Brain microvascular endothelial cell (primary cell): ENCODE results near the gene WNT4.

Experiments used
- DNase-seq: peaks from one replicate; pipeline ENCODE4 v3.0.0-alpha.2; 2020
- H3K27ac ChIP-seq: fragments of 250-450 bp; sonication (Bioruptor Pico); 2 replicates; pipeline ENCODE4 v1.5.1; 2020; ENCODE audit warnings: mild to moderate bottlenecking, moderate library complexity
- H3K27me3 ChIP-seq: fragments of 250-450 bp; sonication (Bioruptor Pico); replicated peaks from 2 replicates; pipeline ENCODE4 v1.5.1; 2020; ENCODE audit warnings: mild to moderate bottlenecking
- H3K36me3 ChIP-seq: fragments of 250-450 bp; sonication (Bioruptor Pico); replicated peaks from 2 replicates; pipeline ENCODE4 v1.5.1; 2020; ENCODE audit warnings: mild to moderate bottlenecking
- H3K4me3 ChIP-seq: 2 replicates; pipeline ENCODE4 v1.5.1; 2011; ENCODE audit warnings: low read depth, mild to moderate bottlenecking, control low read depth, low read length, moderate library complexity
- CTCF ChIP-seq: IDR thresholded peaks from 2 replicates; pipeline ENCODE4 v1.5.1; 2011; ENCODE audit warnings: low read depth, mild to moderate bottlenecking, moderate library complexity, low read length, control low read depth, inconsistent platforms; ENCODE audit errors: missing control alignments
- in situ Hi-C: cut with HindIII; loops from 2 replicates; pipeline ENCODE4 v1.10.0; 2017; ENCODE audit warnings: low sequenced_read_pairs, low pct_ligation_motif_present

WNT4 gene

GRCh38 chr1:22163137-22163536 is 20.2 kb upstream of the WNT4 start:
- no peak overlapping the region for H3K27ac ChIP-seq
- H3K27me3 ChIP-seq: no peaks in the 10 kb centered on the region
- TF ChIP-seq CTCF: no peak
- no peaks in the 10 kb centered on the region for H3K36me3 ChIP-seq
- in situ Hi-C loops: no loop called here
- no peak for DNase-seq
- no peak overlapping the region for H3K4me3 ChIP-seq

- Histone ChIP-seq H3K27ac (no peak overlapping the region), H3K27me3 (no peaks in the 10 kb centered on the region), H3K4me3 (no peak overlapping the region), H3K36me3 (no peaks in the 10 kb centered on the region)
- in situ Hi-C loops: no loop called here
- DNase-seq: no peak
- TF ChIP-seq CTCF: no peak
Measured at GRCh38 chr1:22159891-22160290, 17.0 kb upstream of the WNT4 start.

GRCh38 chr1:22158654-22159053 is 15.8 kb upstream of the WNT4 start:
- no peak overlapping the region for H3K4me3 ChIP-seq
- H3K27ac ChIP-seq: no peak overlapping the region
- TF ChIP-seq CTCF: no peak
- no peaks in the 10 kb centered on the region for H3K36me3 ChIP-seq
- in situ Hi-C loops: no loop called here
- no peak for DNase-seq
- H3K27me3 ChIP-seq: peaks cover 6% of the 10 kb centered on the region

- TF ChIP-seq CTCF: no peak
- peaks cover 11% of the 10 kb centered on the region for H3K27me3 ChIP-seq
- no peak for DNase-seq
- no peak overlapping the region for H3K27ac ChIP-seq
- no peak overlapping the region for H3K4me3 ChIP-seq
- H3K36me3 ChIP-seq: no peaks in the 10 kb centered on the region
- in situ Hi-C loops: no loop called here
Measured at GRCh38 chr1:22157359-22157966, 14.6 kb upstream of the WNT4 start.

GRCh38 chr1:22155517-22155916 is 12.6 kb upstream of the WNT4 start:
- no peak overlapping the region for H3K4me3 ChIP-seq
- no peak overlapping the region for H3K27ac ChIP-seq
- no peak for TF ChIP-seq CTCF
- in situ Hi-C loops: no loop called here
- DNase-seq: no peak
- no peaks in the 10 kb centered on the region for H3K36me3 ChIP-seq
- peaks cover 11% of the 10 kb centered on the region for H3K27me3 ChIP-seq

GRCh38 chr1:22154626-22155025 is 11.7 kb upstream of the WNT4 start:
- Histone ChIP-seq H3K36me3 (no peaks in the 10 kb centered on the region), H3K27ac (no peak overlapping the region), H3K27me3 (peaks cover 11% of the 10 kb centered on the region), H3K4me3 (no peak overlapping the region)
- no peak for TF ChIP-seq CTCF
- in situ Hi-C loops: no loop called here
- DNase-seq: no peak
